PC-9 (cell line): ENCODE results near the gene IER5L.

Source experiments
- CTCF ChIP-seq: fragments of 200-600 bp; sonication (generic); conservative IDR thresholded peaks from 2 replicates; pipeline ENCODE4 v1.6.1; 2017; ENCODE audit warnings: mixed run types, antibody characterized with exemption, mild to moderate bottlenecking, moderate library complexity
- EZH2 ChIP-seq: fragments of 200-600 bp; sonication (generic); IDR thresholded peaks from 2 replicates; pipeline ENCODE4 v1.8.0; 2017; ENCODE audit warnings: antibody characterized with exemption, low read depth

DNA sequence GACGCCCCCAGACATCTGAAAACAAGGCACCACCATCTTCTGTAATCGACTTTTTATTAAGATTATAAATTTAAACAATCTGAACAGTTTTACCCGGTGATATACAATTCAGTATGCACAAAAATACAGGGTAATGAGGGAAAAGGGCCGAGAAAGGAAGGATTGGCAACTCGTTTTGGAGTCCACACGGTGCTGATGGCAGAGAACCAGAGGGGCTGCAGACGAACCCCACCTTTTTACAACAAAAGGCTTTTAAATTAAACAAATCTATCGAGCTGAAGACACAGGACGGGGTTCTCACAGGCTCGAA, 2.6 kb downstream of the IER5L start:
- TF ChIP-seq CTCF (no peak), EZH2 (no peak)
